GM19324 (cell line): ENCODE measurements around the gene GABRG3.

ENCODE experiments used
- ATAC-seq: cut with Tn5 transposase; IDR thresholded peaks from one replicate; pipeline ENCODE4 v1.9.1; 2021; ENCODE audit warnings: mild to moderate bottlenecking, moderate library complexity; ENCODE audit not compliant: unreplicated experiment, low FRiP score

Gene GABRG3

GRCh38 chr15:27382361-27383025 lies 411.5 kb downstream of the GABRG3 start:
- ATAC-seq, result no peak

GRCh38 chr15:27383726-27384125 lies 412.7 kb downstream of the GABRG3 start:
- ATAC-seq, result no peak

- no peak for ATAC-seq
Observed at GRCh38 chr15:27392163-27392562, 421.2 kb downstream of the GABRG3 start.

- no peak for ATAC-seq
Observed at GRCh38 chr15:27396521-27396920, 425.5 kb downstream of the GABRG3 start.

GRCh38 chr15:27396996-27397395 lies 426.0 kb downstream of the GABRG3 start:
- no peak for ATAC-seq

GRCh38 chr15:27398631-27399161 lies 427.7 kb downstream of the GABRG3 start:
- no peak for ATAC-seq

GRCh38 chr15:27399241-27399640 lies 428.3 kb downstream of the GABRG3 start:
- no peak for ATAC-seq

- no peak for ATAC-seq
Observed at GRCh38 chr15:27401471-27401870, 430.5 kb downstream of the GABRG3 start.

GRCh38 chr15:27408428-27408827 lies 437.4 kb downstream of the GABRG3 start:
- no peak for ATAC-seq

- no peak for ATAC-seq
Observed at GRCh38 chr15:27410996-27411605, 440.1 kb downstream of the GABRG3 start.

- ATAC-seq, result no peak
Observed at GRCh38 chr15:27412415-27412814, 441.4 kb downstream of the GABRG3 start.

GRCh38 chr15:27414168-27414870 lies 443.3 kb downstream of the GABRG3 start:
- no peak for ATAC-seq

GRCh38 chr15:27418726-27419125 lies 447.7 kb downstream of the GABRG3 start:
- no peak for ATAC-seq

GRCh38 chr15:27422997-27423396 lies 452.0 kb downstream of the GABRG3 start:
- no peak for ATAC-seq

GRCh38 chr15:27426805-27427204 lies 455.8 kb downstream of the GABRG3 start:
- ATAC-seq, result no peak

- no peak for ATAC-seq
Observed at GRCh38 chr15:27427276-27427675, 456.3 kb downstream of the GABRG3 start.

- ATAC-seq, result no peak
Observed at GRCh38 chr15:27428151-27428550, 457.2 kb downstream of the GABRG3 start.

GRCh38 chr15:27429577-27429976 lies 458.6 kb downstream of the GABRG3 start:
- no peak for ATAC-seq

- no peak for ATAC-seq
Observed at GRCh38 chr15:27433604-27434003, 462.6 kb downstream of the GABRG3 start.

GRCh38 chr15:27438403-27439375 lies 467.7 kb downstream of the GABRG3 start:
- no peak for ATAC-seq
